Activated CD4-positive, alpha-beta T cell treated with anti-CD3 and anti-CD28 coated beads for 24 hours (primary cell): Measurements from ENCODE around the gene IZUMO4.

Experiments used
- DNase-seq, 2 donors: peaks; one replicate each; pipeline ENCODE4 v3.0.0-alpha.2; 2020; ENCODE audit warnings: low read depth in 2 of 2

Gene IZUMO4

DNA sequence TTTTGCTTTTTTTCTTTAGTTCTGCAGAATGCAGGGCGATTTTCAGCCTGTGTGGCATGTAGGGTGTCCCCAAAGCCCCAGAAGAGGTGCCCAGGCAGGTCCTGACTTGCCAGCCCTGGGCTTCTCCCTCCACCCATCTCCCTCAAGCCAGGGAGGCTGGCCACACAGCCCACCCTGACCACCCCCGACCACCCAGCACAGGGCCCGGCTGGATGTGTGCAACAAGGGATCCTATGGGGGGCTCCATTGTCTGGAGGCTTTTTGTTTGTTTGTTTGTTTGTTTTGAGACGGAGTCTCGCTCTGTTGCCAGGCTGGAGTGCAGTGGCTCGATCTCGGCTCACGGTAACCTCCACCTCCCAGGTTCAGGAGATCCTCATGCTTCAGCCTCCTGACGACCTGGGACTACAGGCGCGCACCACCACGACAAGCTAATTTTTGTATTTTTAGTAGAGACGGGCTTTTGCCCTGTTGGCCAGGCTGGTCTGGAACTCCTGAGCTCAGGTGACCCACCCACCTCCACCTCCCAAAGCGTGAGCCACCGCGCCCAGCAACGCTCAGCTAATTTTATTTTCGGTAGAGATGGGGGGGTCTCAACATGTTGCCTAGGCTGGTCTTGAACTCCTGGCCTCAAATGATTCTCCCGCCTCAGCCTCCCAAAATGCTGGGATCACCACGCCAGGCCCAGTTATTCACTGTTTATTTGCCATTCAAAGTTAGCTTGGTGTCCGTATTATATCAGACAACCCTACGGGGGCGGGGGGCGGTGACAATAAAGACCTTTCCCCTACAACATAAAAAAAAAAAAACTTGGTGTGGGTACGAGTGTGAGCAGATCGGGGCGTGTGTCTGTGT is 37.9 kb upstream of the IZUMO4 start:
- DNase-seq, result no peak

DNA sequence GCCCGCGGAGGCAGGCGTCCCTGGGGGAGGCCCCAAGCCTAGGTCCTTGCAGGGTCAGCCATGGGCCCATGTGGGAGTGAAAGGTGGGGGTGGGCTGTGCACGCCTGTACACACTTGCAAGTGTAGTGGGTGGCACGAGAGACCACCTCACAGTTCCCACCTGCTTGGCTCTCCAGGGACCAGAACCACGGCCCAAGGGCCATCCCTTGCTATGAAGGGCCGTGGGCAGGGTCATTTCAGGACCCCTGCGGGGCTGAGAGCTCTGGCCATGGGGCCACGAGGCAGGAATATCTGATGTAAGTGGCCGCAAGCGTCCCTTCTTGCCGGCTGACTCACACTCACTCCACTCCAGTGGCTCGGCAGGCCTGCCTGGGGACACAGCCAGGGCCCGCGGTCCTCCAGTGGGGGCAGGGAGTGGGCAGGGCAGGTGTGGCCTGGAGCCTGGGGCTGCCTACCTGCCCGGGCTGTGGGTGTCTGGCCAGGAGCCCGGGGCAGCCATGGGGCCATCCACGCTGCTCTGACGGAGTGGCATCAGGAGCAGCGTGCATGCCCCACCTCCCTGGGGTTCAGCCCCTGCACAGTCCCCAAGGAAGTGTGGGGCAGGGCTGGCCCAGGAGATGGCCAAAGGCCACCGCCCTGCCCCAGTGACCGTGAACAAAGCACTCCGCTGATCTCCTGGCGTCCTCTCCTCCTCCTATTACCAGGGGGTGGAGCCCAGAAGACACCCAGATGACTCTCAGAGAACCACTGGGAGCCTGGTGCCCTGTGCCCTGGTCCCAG is 37.1 kb upstream of the IZUMO4 start:
- no peak for DNase-seq

DNA sequence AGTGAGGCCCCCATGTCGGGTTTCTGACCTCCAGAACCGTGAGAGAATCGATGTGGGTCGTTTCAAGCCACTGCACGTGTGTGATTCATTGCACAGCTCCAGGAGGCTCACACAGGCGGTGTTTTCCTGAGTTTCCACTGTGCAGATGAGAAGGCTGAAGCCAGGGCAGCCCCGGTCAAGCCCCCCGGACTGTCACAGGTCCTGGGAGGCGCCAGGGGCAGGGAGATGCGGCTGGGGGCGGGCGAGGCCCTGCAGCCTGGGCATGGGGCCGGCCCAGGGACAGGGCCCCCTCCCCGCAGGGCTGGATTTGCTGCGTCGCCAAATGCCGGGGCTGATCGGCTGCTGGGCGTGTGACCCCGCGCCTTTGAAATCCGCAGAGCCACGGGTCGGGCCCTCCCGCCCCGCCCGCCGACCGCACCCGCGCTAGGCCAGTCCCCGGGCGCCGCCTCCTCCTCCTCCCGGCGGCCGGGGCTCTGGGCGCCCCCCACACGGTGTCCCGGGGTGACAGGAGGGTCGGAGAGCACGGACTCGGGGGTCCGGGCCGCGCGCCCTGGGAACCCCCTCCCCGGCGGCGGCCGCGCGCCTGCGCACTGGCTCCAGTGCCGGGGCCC is 35.7 kb upstream of the IZUMO4 start:
- no peak for DNase-seq

DNA sequence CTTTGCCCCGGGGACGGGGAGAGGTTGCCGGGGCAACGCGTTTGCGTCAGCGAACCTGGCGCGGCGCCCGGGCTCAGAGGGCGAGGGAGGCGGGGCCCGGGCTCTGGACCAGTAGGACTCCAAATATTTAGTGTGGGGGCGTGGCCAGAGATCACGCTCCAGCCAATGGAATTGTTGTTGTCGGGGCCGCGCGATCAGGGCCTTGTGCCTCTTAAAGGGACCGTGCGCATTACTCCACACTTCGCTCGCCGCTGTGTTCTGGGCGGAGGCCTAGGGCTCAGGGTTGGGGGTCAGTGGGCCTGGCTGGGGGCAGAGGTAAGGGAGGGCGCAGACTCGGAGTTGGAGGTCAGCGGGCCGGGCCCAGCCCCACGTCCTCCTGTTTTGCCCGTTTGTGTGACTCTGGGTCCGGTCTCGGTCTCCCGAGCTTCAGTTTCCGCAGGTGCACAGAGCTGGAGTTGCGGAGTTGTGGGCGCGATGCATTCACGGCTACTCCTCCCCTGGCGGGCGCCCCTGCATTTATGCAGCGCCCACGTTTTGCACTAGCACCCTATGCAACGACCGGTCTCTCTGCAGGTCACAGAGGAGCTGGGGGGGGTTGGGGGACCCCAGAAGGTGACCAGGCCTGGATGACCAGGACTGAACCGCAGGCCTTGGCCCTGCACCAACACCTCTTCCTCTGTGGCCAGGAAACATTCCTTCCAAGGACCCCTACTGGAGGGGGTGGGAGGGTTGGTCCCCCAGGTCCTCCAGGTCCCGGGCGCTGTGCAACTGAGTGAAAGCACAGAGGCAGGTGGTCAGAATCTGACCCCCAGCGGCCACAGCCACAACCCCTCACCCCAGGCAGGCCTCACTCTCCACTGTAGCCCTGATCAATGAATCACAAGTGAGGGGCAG is 35.0 kb upstream of the IZUMO4 start:
- DNase-seq, result peak; percentile 99

DNA sequence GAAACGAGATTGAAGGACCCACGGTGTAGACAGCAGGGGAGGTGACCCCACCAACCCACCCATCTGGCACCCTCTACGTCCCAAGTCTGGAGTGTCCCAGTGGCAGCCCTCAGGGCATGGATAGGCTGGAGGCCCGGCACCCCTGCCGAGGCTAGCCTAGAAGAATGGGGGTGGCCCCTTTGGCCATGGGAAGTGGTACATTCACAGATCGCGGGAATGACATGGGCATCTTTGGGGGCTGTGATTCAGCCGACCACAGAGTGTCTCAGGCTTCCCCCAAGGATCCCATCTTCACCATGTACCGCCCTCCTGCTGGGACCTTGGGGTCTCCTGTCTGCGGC is 34.4 kb upstream of the IZUMO4 start:
- DNase-seq, result no peak

DNA sequence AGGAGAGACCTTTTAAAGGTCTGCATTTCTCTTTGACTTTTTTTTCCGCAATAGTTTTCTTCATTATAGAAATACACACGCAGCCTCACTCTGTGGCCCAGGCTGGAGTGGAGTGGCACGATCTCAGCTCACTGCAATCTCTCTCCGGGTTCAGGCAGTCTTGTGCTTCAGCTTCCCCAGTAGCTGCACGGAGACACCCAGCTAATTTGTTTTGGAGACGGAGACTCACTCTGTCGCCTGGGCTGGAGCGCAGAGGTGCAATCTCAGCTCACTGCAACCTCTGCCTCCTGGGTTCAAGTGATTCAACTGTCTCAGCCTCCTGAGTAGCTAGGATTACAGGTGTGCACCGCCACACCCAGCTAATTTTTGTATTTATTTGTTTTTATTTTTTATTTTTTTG is 33.9 kb upstream of the IZUMO4 start:
- DNase-seq, result no peak

DNA sequence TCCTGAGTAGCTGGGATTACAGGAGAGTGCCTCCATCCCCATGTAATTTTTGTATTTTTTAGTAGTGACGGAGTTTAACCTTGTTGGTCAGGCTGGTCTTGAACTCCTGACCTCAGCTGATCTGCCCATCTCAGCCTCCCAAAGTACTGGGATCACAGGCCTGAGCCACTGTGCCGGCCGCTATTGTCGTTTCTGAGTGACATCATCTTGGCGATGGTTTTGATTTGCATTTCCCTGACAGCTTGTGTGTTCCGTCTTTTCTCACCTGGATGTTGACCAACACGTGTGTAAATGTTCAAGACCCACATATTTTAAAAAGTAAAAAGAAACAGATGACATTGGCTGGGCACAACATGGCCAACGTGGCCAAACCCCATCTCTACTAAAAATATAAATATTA is 32.9 kb upstream of the IZUMO4 start:
- DNase-seq, result no peak

DNA sequence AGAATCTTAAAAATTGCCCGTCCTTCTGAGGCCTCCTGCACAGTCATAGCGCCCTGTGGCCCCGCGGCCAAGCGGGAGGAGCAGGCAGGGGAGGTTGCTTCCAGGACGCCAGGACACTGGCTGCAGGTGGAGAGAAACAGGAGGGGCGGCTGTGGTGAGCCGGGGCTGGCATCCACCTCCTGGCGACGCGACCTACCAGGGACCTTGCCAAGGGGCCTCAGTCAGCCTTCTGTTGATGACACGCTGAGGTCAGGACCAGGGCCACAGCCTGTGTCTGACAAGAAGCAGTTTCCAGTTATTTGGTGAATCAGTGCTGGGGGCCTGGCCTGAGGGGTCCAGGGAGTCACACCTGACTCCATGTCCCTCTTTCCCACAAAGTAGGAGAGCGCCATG is 32.3 kb upstream of the IZUMO4 start:
- DNase-seq, result no peak

DNA sequence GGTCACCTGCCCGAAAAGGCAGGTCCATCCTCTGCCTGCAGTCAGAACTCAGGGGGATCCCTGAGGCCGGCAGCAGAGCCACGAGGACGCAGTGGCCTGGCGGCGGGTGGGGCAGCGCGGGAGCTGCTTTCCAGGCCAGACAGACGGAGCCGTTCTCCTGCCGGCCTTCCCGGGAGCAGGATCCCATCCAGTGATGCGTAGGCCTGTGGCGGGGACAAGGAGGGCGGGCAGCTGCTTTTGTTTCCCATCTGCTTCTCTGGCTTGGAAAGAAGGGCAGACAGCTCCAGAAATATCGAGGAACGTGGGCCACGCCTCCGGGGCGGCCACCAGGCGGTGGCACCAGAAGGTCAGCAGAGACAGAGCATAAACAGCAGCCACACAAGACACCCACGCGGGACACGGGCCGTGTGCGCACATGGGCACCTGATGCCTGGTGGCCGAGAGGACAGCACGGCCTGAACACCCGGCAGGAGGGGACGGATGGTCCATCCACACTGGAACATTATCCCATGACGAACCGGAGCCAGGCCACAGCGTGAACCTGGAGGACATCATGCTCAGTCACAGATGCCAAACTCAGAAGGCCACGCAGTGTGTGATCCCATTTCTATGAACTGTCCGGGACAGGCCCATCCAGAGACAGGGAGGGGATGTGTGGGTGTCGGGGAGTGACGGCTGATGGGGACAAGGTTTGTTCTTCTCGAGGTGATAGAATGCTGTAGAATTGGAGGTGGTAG is 31.8 kb upstream of the IZUMO4 start:
- no peak for DNase-seq

DNA sequence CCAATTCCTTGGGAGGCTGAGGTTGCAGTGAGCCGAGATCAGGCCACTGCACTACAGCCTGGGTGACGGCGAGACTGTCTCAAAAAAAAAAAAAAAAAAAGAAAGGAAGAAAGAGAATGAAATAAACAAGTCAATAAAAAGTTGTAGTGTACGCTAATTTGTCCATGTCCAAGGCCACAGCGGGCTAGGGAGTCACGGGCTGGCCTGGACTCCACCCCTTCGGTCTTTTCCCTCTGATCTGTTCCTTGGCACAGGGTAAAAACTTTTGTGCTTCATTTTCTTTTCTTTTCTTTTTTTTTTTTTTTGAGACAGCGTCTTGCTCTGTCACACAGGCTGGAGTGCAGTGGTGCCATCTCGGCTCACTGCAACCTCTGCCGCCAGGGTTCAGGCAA is 26.3 kb upstream of the IZUMO4 start:
- no peak for DNase-seq

DNA sequence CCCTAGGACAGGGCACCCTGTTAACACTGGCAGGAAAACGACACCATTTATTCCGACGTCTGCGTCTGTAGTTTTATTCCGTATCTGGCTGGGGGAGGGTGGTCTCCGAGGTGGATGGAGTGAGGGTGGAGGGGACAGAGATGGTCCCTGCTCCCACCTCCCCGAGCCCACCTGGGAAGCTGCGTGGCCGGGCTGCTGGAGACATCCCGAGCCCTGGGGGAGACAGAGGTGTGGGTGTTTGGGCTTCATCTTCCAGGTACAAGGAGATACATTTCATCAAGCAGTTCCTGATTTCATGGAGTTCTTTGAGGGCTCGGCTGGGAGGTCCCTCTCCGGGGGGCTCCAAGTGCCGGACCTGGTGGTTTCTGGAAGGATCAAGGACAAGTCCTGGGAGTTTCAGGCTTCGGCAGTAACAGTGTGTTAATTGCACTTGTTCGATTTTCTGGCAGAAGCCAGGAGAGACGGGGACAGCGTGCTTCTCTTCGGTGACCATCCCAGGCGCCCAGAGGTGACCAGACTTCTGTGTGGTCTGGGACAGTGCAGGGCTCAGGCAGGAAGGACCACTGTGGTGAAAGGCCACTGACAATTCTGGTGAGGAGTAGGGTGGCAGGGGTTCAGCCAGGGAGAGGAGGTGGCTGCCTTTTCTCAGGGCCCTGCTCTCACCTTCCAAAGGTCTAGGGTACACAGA is 25.6 kb upstream of the IZUMO4 start:
- no peak for DNase-seq

DNA sequence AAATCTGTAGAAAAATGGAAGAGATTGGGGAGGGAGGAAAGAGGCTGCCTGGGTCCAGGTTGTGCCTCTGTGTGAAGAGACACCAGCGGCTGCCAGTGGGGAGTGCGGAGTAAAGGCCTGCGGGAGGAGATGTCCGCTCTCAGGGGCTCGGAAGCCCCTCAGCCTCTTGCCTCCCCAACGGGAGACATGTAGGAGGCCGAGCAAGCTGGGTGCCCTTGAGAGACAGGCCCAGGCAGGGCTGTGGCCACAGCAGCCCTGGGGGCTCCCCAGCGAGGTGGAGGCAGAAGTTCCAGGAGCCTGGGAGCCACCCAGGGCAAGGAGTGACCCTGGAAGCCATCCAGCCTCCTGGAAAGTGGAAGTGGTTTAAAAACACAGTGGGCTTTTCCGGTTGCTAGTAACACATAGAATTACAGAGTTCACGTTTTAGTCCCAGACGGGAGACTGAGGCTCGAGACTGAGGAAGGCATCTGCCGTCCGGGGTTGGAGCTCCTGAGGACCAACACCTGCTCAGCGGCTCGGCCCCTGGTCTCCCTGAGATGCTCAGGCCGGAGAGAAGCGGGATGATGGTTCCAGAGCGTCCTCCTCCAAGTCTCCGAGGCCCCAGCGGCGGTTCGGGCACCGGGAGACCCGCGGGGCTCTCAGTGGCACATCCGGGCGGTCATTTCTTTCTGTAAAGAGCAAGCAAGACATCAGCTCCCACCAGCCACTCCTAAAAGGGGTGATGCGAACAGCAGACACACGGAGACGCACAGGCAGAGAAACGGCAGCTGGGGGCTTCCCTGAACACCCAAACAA is 23.8 kb upstream of the IZUMO4 start:
- DNase-seq, result no peak

DNA sequence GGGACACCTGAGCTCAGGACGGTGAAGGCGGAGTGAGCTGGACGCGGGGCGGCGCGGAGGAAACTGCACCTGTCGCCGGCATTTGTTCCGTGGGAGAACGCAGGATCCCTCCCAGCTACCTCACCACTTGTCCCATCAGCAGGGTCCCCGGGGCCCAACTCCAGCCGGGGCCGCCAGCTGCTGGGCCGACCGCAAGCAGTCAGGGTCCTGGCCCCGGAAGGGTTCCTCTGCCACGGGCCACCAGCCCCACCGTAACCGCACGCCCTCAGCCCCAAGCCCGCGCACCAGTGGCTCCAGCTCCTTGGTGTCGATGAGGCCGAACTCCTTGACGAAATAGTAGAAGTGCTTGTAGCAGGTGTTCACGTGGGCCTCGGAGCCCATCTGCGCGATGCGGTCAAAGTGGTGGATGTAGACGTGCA is 20.2 kb upstream of the IZUMO4 start:
- DNase-seq, result no peak

DNA sequence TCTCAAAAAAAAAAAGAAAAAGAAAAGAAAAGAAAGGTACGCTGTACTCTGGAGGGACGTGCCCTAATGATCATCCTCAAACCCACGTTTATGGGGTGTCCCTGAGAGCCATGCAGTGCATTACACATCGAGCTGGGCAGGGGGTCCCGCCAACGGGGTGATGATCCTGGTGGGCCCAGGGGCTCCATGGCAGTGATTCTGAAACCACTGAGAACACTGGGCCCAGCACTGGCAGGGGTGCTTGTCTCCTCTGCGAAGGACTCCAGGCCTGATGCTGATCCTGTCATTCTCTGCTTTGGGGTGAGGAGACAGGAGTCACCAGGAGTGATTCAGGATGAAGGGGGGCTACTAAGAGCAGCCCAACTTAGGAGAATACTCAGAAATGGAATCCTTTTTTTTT is 19.3 kb upstream of the IZUMO4 start:
- no peak for DNase-seq

DNA sequence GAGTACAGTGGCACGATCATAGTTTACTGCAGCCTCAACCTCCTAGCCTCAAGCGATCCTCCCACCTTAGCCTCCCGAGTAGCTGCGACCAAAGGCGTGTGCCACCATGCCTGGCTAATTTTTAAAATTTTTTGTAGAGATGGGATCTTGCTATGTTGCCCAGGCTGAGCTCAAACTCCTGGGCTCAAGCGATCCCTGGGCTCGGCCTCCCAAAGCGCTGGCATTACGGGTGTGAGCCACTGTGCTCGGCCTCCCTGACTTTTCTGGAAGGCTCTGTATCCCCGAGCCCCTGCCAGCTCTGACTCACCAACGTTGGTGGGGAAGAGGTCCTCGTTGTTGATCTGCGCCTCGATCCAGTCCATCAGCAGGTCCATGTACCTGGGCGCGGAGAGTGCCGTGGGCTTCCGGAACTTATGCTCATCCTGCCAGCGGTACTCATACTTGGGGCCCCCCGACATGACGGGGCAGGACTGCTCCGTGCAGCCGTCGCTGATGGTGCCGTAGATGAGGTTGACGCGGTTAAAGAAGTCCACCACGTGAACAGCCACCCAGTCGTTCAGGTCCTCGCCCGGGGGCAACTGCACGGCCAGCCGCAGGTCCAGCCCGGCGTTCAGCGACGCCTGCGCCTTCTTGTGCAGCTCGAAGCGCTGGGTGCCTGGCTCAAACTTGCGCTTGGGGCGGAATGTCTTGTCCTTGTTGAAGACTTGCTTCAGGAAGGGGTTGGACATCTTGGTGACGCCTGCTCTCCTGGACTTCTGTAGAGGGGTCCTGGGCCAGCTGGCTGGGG is 18.7 kb upstream of the IZUMO4 start:
- no peak for DNase-seq

DNA sequence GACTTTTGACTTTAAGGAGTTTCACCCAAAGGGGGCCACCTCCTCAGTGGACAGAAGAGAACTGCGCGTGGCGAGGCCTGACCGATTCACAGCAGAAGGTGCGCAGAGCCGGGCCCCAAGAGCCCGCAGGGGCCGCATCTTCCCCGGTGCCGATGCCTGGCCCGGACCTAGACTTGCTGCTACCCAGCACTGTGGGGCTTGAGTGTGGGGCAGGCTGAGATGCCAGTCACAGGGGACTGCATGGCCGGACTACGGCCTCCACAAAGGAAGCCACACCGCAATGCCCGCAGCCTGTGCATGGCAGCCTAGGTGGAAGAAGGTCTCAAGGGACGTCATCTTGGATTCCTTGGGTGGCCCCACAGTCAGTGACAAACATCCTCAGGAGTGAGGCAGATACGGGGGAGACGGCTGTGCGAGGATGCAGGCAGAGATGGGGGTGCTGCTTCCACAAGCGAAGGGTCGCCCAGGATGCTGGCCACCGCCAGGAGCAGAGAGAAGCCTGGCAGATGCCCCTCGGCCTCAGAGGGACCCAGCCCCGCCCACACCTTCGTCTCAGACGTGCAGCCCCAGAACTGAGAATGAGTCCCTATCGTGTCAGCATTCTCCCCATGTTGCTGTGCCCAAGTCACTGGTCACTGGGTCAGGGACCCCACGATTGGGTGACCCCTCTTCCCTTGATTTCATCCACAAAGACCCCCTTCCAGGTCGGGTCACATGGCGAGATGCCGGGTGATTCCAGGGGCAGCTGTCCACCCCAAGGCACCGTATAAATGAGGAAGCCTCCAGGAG is 17.4 kb upstream of the IZUMO4 start:
- no peak for DNase-seq

DNA sequence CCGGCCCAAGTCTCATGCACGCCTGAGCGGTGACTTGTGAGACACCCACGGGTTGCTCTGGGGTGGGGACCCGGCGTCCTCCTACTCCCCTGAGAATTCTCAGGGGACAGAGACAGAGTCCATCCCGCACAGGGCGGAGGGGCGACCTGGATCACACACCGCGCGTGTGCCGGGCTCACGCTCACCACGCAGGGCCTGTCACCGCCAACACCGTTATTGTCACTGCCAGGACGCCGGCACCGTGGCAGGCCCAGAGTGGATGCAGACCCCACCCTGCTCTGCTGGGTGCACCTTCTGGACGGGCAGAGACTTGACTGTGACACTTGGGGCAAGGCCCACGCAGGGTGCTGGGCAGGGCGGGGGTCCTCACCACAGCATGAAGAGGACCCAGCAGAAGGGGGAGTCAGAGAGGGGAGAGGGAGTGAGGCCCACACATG is 16.8 kb upstream of the IZUMO4 start:
- DNase-seq, result no peak

DNA sequence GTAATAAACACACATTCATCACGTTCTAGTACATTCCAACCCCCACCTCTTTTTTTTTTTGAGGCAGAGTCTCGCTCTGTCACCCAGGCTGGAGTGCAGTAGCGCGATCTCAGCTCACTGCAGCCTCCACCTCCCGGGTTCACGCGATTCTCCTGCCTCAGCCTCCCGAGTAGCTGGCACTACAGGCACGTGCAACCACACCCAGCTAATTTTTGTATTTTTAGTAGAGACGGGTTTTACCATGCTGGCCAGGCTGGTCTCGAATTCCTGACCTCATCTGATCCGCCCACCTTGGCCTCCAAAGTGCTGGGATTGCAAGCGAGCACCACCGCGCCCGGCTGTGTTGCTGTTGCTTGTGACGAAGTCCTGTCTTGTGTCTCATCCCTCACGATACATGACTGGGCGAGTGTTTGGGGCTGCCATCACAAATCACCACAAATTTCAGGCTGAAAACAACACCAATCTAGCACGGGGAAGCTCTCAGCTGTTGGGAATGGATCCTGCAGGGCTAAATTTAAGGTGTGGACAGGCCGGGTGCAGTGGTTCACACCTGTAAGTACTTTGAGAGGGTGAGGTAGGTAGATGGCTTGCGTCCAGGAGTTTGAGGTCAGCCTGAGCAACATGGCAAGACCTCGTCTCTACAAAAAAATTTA is 16.3 kb upstream of the IZUMO4 start:
- DNase-seq, result no peak
